Vagina (tissue), 2 donors: Measurements from ENCODE around the gene PFDN5. TPM values are rescaled to one million over a fixed set of nuclear protein-coding genes. Genes with fewer than 3 reads are reported as not detected.
"Not testable (repeated sequence)": the region's sequence is repeated elsewhere in the genome, so short reads cannot be mapped to it uniquely, and the experiment has no call there.

Source experiments
- DNase-seq, 2 donors: peaks; one replicate each; pipeline ENCODE4 v3.0.0-alpha.2; 2017; ENCODE audit errors: extremely low spot score in 2 of 2
- H3K27ac ChIP-seq: fragments of 200-600 bp; sonication (generic); one replicate; pipeline ENCODE4 v1.5.1; 2019
- H3K27me3 ChIP-seq: fragments of 200-600 bp; sonication (generic); one replicate; pipeline ENCODE4 v1.5.1; 2019
- H3K36me3 ChIP-seq, 2 donors: fragments of 200-600 bp; sonication (generic); one replicate each; pipeline ENCODE4 v1.5.1; 2017 to 2019
- H3K4me1 ChIP-seq: fragments of 200-600 bp; sonication (generic); one replicate; pipeline ENCODE4 v1.5.1; 2019
- H3K4me3 ChIP-seq, 2 donors: fragments of 200-600 bp; sonication (generic); 1 replicate in 1 of 2; 2 replicates in 1 of 2; pipeline ENCODE4 v1.5.1; 2016 to 2019
- H3K9me3 ChIP-seq: fragments of 200-600 bp; sonication (generic); one replicate; pipeline ENCODE4 v1.5.1; 2019
- POLR2A ChIP-seq, 2 donors: fragments of 450-650 bp; IDR thresholded peaks; one replicate each; pipeline ENCODE4 v1.6.1; 2017; ENCODE audit warnings: antibody characterized with exemption in 2 of 2, mild to moderate bottlenecking in 2 of 2, moderate library complexity in 2 of 2
- POLR2AphosphoS5 ChIP-seq, 2 donors: sonication (generic); formaldehyde crosslinking; IDR thresholded peaks; one replicate each; pipeline ENCODE4 v1.9.0; 2017; ENCODE audit warnings: antibody characterized with exemption in 2 of 2, mild to moderate bottlenecking in 2 of 2, low read depth in 1 of 2; ENCODE audit not compliant: insufficient read depth in 1 of 2
- intact Hi-C: fragments of 100-400 bp; cut with DNase I; formaldehyde crosslinking; loops from one replicate; pipeline ENCODE4 v1.15.1; 2023
- total RNA-seq: library from RNA; depleted of rRNA; stranded (reverse); fragments of >200 nt; gene quantifications from one replicate; pipeline ENCODE4 v1.2.3, GENCODE V29; 2016
- TF ChIP-seq, protein P1 (sequence below), 3 experiments: fragments of 450-650 bp in 2 of 3; fragments of 200-600 bp in 1 of 3; sonication (generic) in 1 of 3; IDR thresholded peaks; one replicate each; pipeline ENCODE4 v1.5.1; 2017 to 2019; ENCODE audit warnings: antibody characterized with exemption in 3 of 3, mild to moderate bottlenecking in 2 of 3, moderate library complexity in 2 of 3

The PFDN5 gene
- total RNA-seq, 1 donor from 2014 or later: 673 TPM

DNA sequence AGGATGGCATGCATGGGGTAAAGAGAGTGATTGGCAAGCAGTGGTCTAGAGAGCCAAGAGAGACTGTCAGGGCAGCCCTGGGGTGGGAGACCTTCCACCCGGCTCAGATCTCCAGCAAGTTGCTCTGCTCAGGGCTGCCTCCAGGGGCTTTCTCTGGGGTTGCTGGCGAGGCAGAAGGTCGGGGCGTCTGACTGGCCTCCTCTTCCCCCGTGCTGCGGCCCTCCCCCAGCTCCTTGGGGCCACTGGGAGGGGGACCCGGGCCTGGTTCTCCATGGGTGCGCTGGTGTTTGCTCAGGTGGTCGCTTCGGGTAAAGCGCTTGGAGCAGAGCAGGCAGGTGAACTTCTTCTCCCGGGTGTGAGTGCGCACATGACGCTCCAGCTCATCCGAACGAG is 32.7 kb downstream of the PFDN5 start:
- TF ChIP-seq POLR2AphosphoS5 (IDR thresholded peaks at IDR 0.05; ENCODE audit: insufficient read depth in 1 of 2, low read depth in 1 of 2) (no peak), POLR2A (IDR thresholded peaks at IDR 0.05) (no peak)
- TF ChIP-seq, protein P1, sequence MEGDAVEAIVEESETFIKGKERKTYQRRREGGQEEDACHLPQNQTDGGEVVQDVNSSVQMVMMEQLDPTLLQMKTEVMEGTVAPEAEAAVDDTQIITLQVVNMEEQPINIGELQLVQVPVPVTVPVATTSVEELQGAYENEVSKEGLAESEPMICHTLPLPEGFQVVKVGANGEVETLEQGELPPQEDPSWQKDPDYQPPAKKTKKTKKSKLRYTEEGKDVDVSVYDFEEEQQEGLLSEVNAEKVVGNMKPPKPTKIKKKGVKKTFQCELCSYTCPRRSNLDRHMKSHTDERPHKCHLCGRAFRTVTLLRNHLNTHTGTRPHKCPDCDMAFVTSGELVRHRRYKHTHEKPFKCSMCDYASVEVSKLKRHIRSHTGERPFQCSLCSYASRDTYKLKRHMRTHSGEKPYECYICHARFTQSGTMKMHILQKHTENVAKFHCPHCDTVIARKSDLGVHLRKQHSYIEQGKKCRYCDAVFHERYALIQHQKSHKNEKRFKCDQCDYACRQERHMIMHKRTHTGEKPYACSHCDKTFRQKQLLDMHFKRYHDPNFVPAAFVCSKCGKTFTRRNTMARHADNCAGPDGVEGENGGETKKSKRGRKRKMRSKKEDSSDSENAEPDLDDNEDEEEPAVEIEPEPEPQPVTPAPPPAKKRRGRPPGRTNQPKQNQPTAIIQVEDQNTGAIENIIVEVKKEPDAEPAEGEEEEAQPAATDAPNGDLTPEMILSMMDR (IDR thresholded peaks at IDR 0.05): no peak
- Histone ChIP-seq H3K27ac (no peak overlapping the region), H3K36me3 (no peaks in the 10 kb centered on the region), H3K9me3 (no peaks in the 10 kb centered on the region), H3K4me1 (peaks cover 23% of the 10 kb centered on the region), H3K27me3 (no peaks in the 10 kb centered on the region), H3K4me3 (no peak overlapping the region)
- intact Hi-C loops: no loop called here
- DNase-seq: no peak

DNA sequence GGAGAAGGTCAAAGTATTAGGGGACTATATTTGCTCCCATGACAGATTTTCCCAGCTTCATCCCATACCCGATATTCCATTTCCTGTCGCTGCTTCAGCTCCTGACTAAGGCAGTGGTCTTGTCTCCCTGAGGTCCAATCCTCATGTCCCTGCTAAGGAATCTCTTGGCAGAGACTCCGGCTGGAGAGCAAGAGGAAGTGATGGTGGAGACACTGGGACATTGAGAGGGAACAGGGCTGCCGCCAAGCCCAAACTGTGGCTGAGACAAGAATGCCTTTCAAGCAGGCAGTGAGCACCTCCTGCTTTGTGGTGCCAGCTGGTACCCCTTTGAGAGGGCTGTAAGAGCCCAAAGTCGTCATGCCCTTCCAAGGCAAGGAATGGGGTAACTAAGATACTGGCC is 35.3 kb downstream of the PFDN5 start:
- no peak for DNase-seq
- intact Hi-C loops: no loop called here
- Histone ChIP-seq H3K4me1 (peaks cover 6% of the 10 kb centered on the region), H3K27ac (no peak overlapping the region), H3K4me3 (no peak overlapping the region), H3K9me3 (no peaks in the 10 kb centered on the region), H3K36me3 (no peaks in the 10 kb centered on the region), H3K27me3 (no peaks in the 10 kb centered on the region)
- TF ChIP-seq POLR2AphosphoS5 (IDR thresholded peaks at IDR 0.05; ENCODE audit: insufficient read depth in 1 of 2, low read depth in 1 of 2): no peak
- TF ChIP-seq, protein P1 (IDR thresholded peaks at IDR 0.05): no peak
- no peak for TF ChIP-seq POLR2A (IDR thresholded peaks at IDR 0.05)

- intact Hi-C loops, H3K4me3 ChIP-seq, H3K4me1 ChIP-seq, H3K27ac ChIP-seq, H3K9me3 ChIP-seq, H3K36me3 ChIP-seq, DNase-seq, H3K27me3 ChIP-seq: not testable (repeated sequence)
Observed at GRCh38 chr12:53332339-53332738, 37.0 kb downstream of the PFDN5 start.

DNA sequence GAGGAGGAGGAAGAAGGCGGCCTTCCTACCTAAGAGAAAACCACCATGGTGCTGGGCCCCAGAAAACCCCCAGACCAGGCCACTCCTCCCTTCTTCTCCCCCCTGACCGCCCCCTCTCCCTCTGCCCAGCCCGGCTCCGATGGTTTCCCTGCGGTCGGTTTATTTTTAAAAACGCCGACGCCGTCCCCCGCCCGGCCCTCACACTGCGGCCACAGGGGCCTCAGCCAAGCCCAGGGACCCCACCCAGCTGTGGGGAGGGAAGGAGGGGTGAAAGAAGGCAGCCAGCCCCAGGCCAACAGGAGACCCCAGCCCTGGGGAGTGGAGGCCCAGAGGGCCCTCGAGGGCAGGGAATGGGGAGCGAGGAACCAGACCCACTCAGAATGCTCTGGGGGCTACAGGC is 37.4 kb downstream of the PFDN5 start:
- H3K27ac ChIP-seq: no peak overlapping the region
- no peaks in the 10 kb centered on the region for H3K4me1 ChIP-seq
- no peak for DNase-seq
- H3K27me3 ChIP-seq: no peaks in the 10 kb centered on the region
- H3K9me3 ChIP-seq: no peaks in the 10 kb centered on the region
- H3K36me3 ChIP-seq: no peaks in the 10 kb centered on the region
- H3K4me3 ChIP-seq: no peak overlapping the region
- TF ChIP-seq, protein P1 (IDR thresholded peaks at IDR 0.05): no peak
- TF ChIP-seq POLR2A (IDR thresholded peaks at IDR 0.05): no peak
- no peak for TF ChIP-seq POLR2AphosphoS5 (IDR thresholded peaks at IDR 0.05; ENCODE audit: insufficient read depth in 1 of 2, low read depth in 1 of 2)
- intact Hi-C loops: no loop called here

DNA sequence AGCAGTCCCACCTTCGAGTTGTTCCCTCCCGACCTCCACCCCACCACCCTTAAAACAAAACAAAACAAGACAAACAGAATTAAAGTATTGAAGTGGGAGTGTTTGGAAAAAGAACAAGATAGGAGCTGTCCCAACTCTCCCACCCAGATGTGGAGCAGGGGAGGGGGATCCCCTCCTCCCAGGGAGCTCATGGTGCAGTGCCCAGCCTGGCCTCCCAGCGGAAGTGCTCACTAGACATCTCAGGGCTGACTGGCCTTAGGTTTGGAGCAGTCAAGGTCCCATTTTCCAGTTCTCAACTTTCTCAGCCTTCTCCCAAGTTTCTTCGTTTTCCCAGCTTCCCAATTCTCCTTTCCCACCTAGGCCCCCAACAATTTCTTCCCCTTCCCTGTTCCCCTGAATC is 37.9 kb downstream of the PFDN5 start:
- DNase-seq: no peak
- Histone ChIP-seq H3K4me3 (no peak overlapping the region), H3K9me3 (no peaks in the 10 kb centered on the region), H3K36me3 (no peaks in the 10 kb centered on the region), H3K27ac (no peak overlapping the region), H3K27me3 (peaks cover 2% of the 10 kb centered on the region), H3K4me1 (no peaks in the 10 kb centered on the region)
- TF ChIP-seq, protein P1 (IDR thresholded peaks at IDR 0.05): no peak
- TF ChIP-seq POLR2A (IDR thresholded peaks at IDR 0.05): no peak
- no peak for TF ChIP-seq POLR2AphosphoS5 (IDR thresholded peaks at IDR 0.05; ENCODE audit: insufficient read depth in 1 of 2, low read depth in 1 of 2)
- intact Hi-C loops: no loop called here

- Histone ChIP-seq H3K4me1 (no peaks in the 10 kb centered on the region), H3K27ac (no peak overlapping the region), H3K4me3 (no peak overlapping the region), H3K9me3 (no peaks in the 10 kb centered on the region), H3K36me3 (no peaks in the 10 kb centered on the region), H3K27me3 (peaks cover 7% of the 10 kb centered on the region)
- TF ChIP-seq, protein P1 (IDR thresholded peaks at IDR 0.05): no peak
- no peak for TF ChIP-seq POLR2AphosphoS5 (IDR thresholded peaks at IDR 0.05; ENCODE audit: insufficient read depth in 1 of 2, low read depth in 1 of 2)
- no peak for TF ChIP-seq POLR2A (IDR thresholded peaks at IDR 0.05)
- no peak for DNase-seq
- intact Hi-C loops: no loop called here
Observed at GRCh38 chr12:53333845-53334244, 38.5 kb downstream of the PFDN5 start.
